ENCODE measurements around the gene SLC49A4. TPM values are rescaled to one million over a fixed set of nuclear protein-coding genes. Genes with fewer than 3 reads are reported as not detected.

SLC49A4 gene
- total RNA-seq, 1 experiment from 2014 or later, result 14.1 TPM

GRCh38 chr3:122929188-122930062, 134.6 kb downstream of the SLC49A4 start:
- Histone ChIP-seq H3K9me3 (ENCODE audit: low read depth, low read length, poor library complexity, severe bottlenecking) (no peaks in the 10 kb centered on the region), H3K4me1 (ENCODE audit: insufficient read depth, low read length, poor library complexity, severe bottlenecking) (no peaks in the 10 kb centered on the region), H3K27me3 (replicated peaks; ENCODE audit: insufficient read depth, low read depth, low read length, poor library complexity) (peaks cover 36% of the 10 kb centered on the region), H3K27ac (ENCODE audit: low read depth, low read length, poor library complexity, severe bottlenecking) (no peak overlapping the region), H3K36me3 (ENCODE audit: insufficient read depth, low read length, poor library complexity, severe bottlenecking) (no peaks in the 10 kb centered on the region), H3K4me3 (ENCODE audit: low read depth, low read length, poor library complexity, severe bottlenecking) (no peak overlapping the region)
- ChIA-PET CTCF (no interaction called here), POLR2A (ENCODE audit: low non-redundant PET) (no interaction called here)
- no peak for DNase-seq (ENCODE audit: low spot score)
- TF ChIP-seq, protein P1, sequence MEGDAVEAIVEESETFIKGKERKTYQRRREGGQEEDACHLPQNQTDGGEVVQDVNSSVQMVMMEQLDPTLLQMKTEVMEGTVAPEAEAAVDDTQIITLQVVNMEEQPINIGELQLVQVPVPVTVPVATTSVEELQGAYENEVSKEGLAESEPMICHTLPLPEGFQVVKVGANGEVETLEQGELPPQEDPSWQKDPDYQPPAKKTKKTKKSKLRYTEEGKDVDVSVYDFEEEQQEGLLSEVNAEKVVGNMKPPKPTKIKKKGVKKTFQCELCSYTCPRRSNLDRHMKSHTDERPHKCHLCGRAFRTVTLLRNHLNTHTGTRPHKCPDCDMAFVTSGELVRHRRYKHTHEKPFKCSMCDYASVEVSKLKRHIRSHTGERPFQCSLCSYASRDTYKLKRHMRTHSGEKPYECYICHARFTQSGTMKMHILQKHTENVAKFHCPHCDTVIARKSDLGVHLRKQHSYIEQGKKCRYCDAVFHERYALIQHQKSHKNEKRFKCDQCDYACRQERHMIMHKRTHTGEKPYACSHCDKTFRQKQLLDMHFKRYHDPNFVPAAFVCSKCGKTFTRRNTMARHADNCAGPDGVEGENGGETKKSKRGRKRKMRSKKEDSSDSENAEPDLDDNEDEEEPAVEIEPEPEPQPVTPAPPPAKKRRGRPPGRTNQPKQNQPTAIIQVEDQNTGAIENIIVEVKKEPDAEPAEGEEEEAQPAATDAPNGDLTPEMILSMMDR (conservative IDR thresholded peaks at IDR 0.05; ENCODE audit: low read depth, low read length), result no peak
- no peak for TF ChIP-seq EZH2 (IDR thresholded peaks at IDR 0.05; ENCODE audit: borderline replicate concordance, low read depth, low read length, poor library complexity, severe bottlenecking)
- no TSS peak for BruUV-seq (replicated peaks)
- intact Hi-C loops (cut with micrococcal nuclease; ENCODE audit: unreplicated experiment), result no loop called here

GRCh38 chr3:122930063-122930997, 135.5 kb downstream of the SLC49A4 start:
- H3K4me1 ChIP-seq (ENCODE audit: insufficient read depth, low read length, poor library complexity, severe bottlenecking), result no peaks in the 10 kb centered on the region
- H3K9me3 ChIP-seq (ENCODE audit: low read depth, low read length, poor library complexity, severe bottlenecking), result no peaks in the 10 kb centered on the region
- TF ChIP-seq EZH2 (IDR thresholded peaks at IDR 0.05; ENCODE audit: borderline replicate concordance, low read depth, low read length, poor library complexity, severe bottlenecking), result no peak
- TF ChIP-seq, protein P1 (conservative IDR thresholded peaks at IDR 0.05; ENCODE audit: low read depth, low read length), result no peak
- ChIA-PET CTCF (no interaction called here), POLR2A (ENCODE audit: low non-redundant PET) (no interaction called here)
- no TSS peak for BruUV-seq (replicated peaks)
- H3K27ac ChIP-seq (ENCODE audit: low read depth, low read length, poor library complexity, severe bottlenecking), result no peak overlapping the region
- no peak for DNase-seq (ENCODE audit: low spot score)
- H3K36me3 ChIP-seq (ENCODE audit: insufficient read depth, low read length, poor library complexity, severe bottlenecking), result no peaks in the 10 kb centered on the region
- intact Hi-C loops (cut with micrococcal nuclease; ENCODE audit: unreplicated experiment), result no loop called here
- peaks cover 38% of the 10 kb centered on the region for H3K27me3 ChIP-seq (replicated peaks; ENCODE audit: insufficient read depth, low read depth, low read length, poor library complexity)
- H3K4me3 ChIP-seq (ENCODE audit: low read depth, low read length, poor library complexity, severe bottlenecking), result no peak overlapping the region

Other genes with a start within 250 kb of the SLC49A4 start
- 10.6 and 10.8 TPM in 2 replicates for gene PARP9, start 230.8 kb upstream of the SLC49A4 start, total RNA-seq (2021)
- 16.6 and 18.9 TPM in 2 replicates for gene DTX3L, start 230.7 kb upstream of the SLC49A4 start, total RNA-seq (2021)
- not detected in 2 replicates for gene PARP15, start 217.4 kb upstream of the SLC49A4 start, total RNA-seq (2021)
- gene PARP14, start 114.2 kb upstream of the SLC49A4 start, total RNA-seq (2021), result 22.8 and 25.9 TPM in 2 replicates
- 8.2 and 8.7 TPM in 2 replicates for gene HSPBAP1, start 1.2 kb upstream of the SLC49A4 start, total RNA-seq (2021)
- gene SEMA5B, start 232.7 kb downstream of the SLC49A4 start, total RNA-seq (2021), result 7.6 and 9.2 TPM in 2 replicates